ENCODE measurements around the gene POLD1.
A peak's percentile ranks its signal among the peaks of the same experiment; 100 is the strongest.
"Not testable (repeated sequence)": the region's sequence is repeated elsewhere in the genome, so short reads cannot be mapped to it uniquely, and the experiment has no call there.

The POLD1 gene

GRCh38 chr19:50365434-50366306, 18.5 kb upstream of the POLD1 start, which contains the start of gene NAPSA:
Gene NAPSA (minus strand): TSS chr19:50365639. CDS start chr19:50365621, 18 bp downstream.
- no peak for DNase-seq (ENCODE audit: low read depth in 2 of 2, low spot score in 1 of 2)

DNA sequence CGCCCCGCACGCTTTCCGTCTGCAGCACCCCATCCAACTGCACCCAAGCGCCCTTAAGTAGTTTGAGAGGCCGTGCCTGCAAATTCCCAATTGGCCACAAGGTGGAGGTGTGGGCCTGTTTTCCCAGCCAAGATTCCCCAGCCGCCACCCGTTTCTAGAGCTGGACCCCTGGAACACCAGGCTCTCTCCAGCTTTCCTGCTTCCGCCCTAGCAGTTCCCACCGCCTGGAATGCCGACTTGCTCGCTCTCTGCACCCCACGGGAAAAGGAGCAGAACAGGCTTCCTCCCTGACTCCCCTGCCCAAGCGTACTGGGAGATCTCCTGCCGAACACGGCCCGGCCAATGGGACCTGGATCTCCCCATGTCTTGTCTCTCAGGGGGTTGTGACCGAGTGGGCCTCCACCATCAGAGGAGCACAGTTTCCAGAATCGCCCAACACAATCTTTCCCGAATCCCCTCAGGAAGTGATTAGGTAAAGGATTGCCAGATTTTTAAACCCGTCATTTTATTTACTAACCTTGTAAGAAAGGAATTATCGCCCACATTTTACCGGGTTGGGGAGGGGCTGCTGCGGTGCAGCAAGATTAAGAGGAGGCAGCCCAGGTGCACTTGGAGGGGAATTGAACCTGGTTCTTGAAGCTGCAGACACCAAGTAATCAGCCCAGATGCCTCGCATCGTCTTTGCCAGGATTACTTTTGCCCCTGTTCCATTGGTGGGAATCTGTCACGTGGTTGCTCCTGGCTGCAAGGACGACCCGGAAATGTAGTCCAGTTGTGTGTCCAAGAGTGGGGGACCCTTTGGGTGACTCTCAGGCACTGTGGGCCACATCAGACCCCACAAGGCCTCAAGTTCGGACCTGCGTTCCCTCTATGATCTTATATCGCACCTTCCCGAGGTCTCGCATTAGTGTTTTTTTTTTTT, 15.2 kb upstream of the POLD1 start:
- DNase-seq (ENCODE audit: low read depth in 2 of 2, low spot score in 1 of 2) = peak in 1 of 2 donors; percentile 66

GRCh38 chr19:50371914-50372475, 12.2 kb upstream of the POLD1 start:
- no peak for DNase-seq (ENCODE audit: low read depth in 2 of 2, low spot score in 1 of 2)

- peak; percentile 87 to 91 for DNase-seq (ENCODE audit: low read depth in 2 of 2, low spot score in 1 of 2)
Measured at GRCh38 chr19:50376166-50377050, 7.7 kb upstream of the POLD1 start, which contains the start of gene NR1H2. Gene NR1H2 (plus strand): TSS chr19:50376457. CDS start chr19:50377606, 1,149 bp downstream.

DNA sequence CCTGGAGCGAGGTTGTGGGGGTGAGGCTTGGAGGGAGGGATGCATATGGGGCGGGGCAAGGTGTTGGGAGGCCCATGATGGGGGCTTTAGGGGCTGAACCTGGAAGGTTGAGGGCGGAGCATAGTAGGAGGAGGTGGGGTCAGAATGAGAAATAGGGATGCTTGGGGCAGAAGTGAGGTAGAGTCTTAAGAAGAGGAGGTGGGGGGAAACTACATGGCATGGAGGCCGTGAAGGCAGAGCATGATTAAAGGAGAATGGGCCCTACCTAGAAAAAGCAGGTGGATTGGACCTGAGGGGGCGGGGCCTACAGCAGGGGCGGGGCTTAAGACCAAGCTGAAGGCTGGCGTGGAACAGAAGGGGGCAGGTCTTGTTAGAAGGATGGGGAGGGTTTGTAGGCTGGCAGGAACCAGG, 7.1 kb upstream of the POLD1 start:
- no peak for DNase-seq (ENCODE audit: low read depth in 2 of 2, low spot score in 1 of 2)

- DNase-seq (ENCODE audit: low read depth in 2 of 2, low spot score in 1 of 2) = no peak
Measured at GRCh38 chr19:50377517-50377916, 6.6 kb upstream of the POLD1 start.

GRCh38 chr19:50378169-50378862, 5.8 kb upstream of the POLD1 start:
- DNase-seq (ENCODE audit: low read depth in 2 of 2, low spot score in 1 of 2) = no peak

GRCh38 chr19:50378863-50379236, 5.3 kb upstream of the POLD1 start:
- DNase-seq (ENCODE audit: low read depth in 2 of 2, low spot score in 1 of 2) = no peak

DNA sequence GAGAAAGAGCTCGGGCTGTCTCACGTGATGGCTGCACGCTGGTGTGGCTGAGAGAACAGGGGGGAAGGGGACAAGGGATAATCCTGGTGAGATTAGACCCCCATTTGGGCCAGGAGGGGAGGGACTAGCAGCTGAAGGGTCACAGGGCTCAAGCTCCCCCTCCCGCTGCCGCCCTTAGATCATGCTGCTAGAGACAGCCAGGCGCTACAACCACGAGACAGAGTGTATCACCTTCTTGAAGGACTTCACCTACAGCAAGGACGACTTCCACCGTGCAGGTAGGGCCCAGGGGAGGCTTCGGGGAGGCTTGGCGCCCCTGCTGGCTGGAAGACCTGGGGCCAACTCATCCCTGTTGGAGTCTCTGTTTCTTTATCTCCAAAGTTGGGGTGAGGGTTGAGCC, 4.5 kb upstream of the POLD1 start:
- no peak for DNase-seq (ENCODE audit: low read depth in 2 of 2, low spot score in 1 of 2)

- no peak for DNase-seq (ENCODE audit: low read depth in 2 of 2, low spot score in 1 of 2)
Measured at GRCh38 chr19:50380137-50380536, 4.0 kb upstream of the POLD1 start.

- no peak for DNase-seq (ENCODE audit: low read depth in 2 of 2, low spot score in 1 of 2)
Measured at GRCh38 chr19:50380751-50381151, 3.4 kb upstream of the POLD1 start.

- no peak for DNase-seq (ENCODE audit: low read depth in 2 of 2, low spot score in 1 of 2)
Measured at GRCh38 chr19:50381881-50382729, 2.0 kb upstream of the POLD1 start.

DNA sequence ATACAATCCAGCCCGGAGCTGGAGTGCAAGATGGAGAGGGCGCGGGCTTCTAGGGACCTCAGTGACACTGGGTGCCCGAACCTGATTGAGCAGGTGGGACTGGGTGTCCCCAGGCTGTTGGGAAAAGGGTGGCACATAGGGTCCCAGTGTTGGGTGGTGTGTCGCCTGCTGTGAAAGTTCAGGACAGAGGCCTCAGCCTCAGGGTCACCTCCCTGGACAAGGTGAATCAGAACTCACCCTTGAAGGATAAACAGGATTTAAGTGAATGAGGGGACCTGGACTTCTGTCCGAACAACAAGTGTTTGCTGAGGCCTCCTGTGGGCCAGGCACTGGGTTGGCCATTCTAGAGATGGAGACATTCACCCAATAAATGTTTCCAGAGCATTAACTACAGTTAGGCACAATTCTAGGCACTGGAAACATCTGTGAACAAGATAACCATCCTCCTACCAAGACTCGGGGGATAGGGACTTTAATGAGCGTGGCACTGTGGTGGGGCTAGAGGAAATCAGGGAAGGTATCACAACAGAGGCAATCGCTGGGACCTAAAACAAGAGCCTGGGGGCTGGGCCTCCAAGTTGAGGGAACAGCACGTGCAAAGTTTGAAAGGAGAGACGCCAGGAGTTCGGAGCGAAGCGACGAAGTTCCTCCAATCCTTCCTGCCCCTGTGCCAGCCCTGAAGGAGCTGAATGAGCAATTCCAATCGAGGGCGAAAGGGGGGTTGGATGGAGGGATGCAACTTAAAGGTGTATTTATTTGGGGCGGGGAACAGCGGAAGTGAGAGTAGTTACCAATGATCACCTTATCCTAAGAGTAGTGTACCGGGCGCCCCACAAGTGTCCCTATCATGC, 921 bp upstream of the POLD1 start:
- no peak for DNase-seq (ENCODE audit: low read depth in 2 of 2, low spot score in 1 of 2)

GRCh38 chr19:50384685-50385535, 763 bp downstream of the POLD1 start:
- no peak for DNase-seq (ENCODE audit: low read depth in 2 of 2, low spot score in 1 of 2)

GRCh38 chr19:50387176-50387867, 3.2 kb downstream of the POLD1 start:
- DNase-seq (ENCODE audit: low read depth in 2 of 2, low spot score in 1 of 2) = no peak

GRCh38 chr19:50387868-50388245, 3.7 kb downstream of the POLD1 start:
- DNase-seq (ENCODE audit: low read depth in 2 of 2, low spot score in 1 of 2) = no peak

GRCh38 chr19:50390295-50390694, 6.1 kb downstream of the POLD1 start:
- not testable (repeated sequence) for DNase-seq (ENCODE audit: low read depth in 2 of 2, low spot score in 1 of 2)

Measured in stimulated activated CD8-positive, alpha-beta memory T cell treated with anti-CD3 and anti-CD28 coated beads, Interleukin-4, amount 100 ng/mL, for 4 hours (primary cell).